Heart right ventricle (tissue), 16 donors: ENCODE results near the gene ABR. TPM values are rescaled to one million over a fixed set of nuclear protein-coding genes. Genes with fewer than 3 reads are reported as not detected.
A peak's percentile ranks its signal among the peaks of the same experiment; 100 is the strongest.

Experiments used
- ATAC-seq, 8 donors: fragments of 200-7000 bp; cut with Tn5 transposase; one replicate each; pipeline ENCODE4 v1.9.1; 2020; ENCODE audit warnings: mild to moderate bottlenecking in 8 of 8, moderate library complexity in 8 of 8, moderate number of reproducible peaks in 1 of 8
- DNase-seq, 2 donors: peaks; one replicate each; pipeline ENCODE4 v3.0.0-alpha.2; 2020
- H3K27ac ChIP-seq, 10 donors: fragments of 200-600 bp; sonication (generic) in 2 of 10; one replicate each; pipeline versions ENCODE4 v1.5.0 to v1.8.0; 2020 to 2022; ENCODE audit warnings: mild to moderate bottlenecking in 3 of 10
- H3K27me3 ChIP-seq, 7 donors: fragments of 200-600 bp; one replicate each; pipeline ENCODE4 v1.8.0; 2021 to 2022; ENCODE audit warnings: mild to moderate bottlenecking in 2 of 7
- H3K36me3 ChIP-seq, 9 donors: fragments of 200-600 bp; sonication (generic) in 1 of 9; one replicate each; pipeline versions ENCODE4 v1.5.0 to v1.8.0; 2020 to 2022; ENCODE audit warnings: mild to moderate bottlenecking in 2 of 9
- H3K4me1 ChIP-seq, 9 donors: fragments of 200-600 bp; sonication (generic) in 1 of 9; one replicate each; pipeline versions ENCODE4 v1.5.0 to v1.8.0; 2020 to 2022; ENCODE audit warnings: mild to moderate bottlenecking in 4 of 9
- H3K4me3 ChIP-seq, 10 donors: fragments of 200-600 bp; sonication (generic) in 2 of 10; one replicate each; pipeline versions ENCODE4 v1.5.0 to v1.8.0; 2020 to 2022; ENCODE audit warnings: mild to moderate bottlenecking in 7 of 10, moderate library complexity in 2 of 10
- H3K9me3 ChIP-seq, 11 donors: fragments of 200-600 bp in 10 of 11; sonication (generic) in 2 of 11; one replicate each; pipeline versions ENCODE4 v1.5.0 to v1.8.0; 2013 to 2022; ENCODE audit warnings: mild to moderate bottlenecking in 2 of 11, control low read depth in 1 of 11, moderate library complexity in 1 of 11
- CTCF ChIP-seq, 9 donors: fragments of 200-600 bp; sonication (generic) in 2 of 9; IDR thresholded peaks; one replicate each; pipeline versions ENCODE4 v1.5.0 to v1.8.0; 2021 to 2022; ENCODE audit warnings: antibody characterized with exemption in 9 of 9, mild to moderate bottlenecking in 5 of 9, moderate library complexity in 1 of 9
- WGBS, 2 donors: extraction: QIAGEN DNeasy Blood & Tissue Kit; methylation state at CpG; one replicate each; pipeline ENCODE4 v1.1.7; 2013; ENCODE audit warnings: inconsistent platforms in 1 of 2; 5-methylcytosine and 5-hydroxymethylcytosine counted together
- intact Hi-C, 10 donors: fragments of 100-400 bp; cut with DNase I; formaldehyde crosslinking; loops; one replicate each; pipeline versions ENCODE4 v1.11.1 to v1.14.2; 2022
- polyA plus RNA-seq, 2 donors: library from polyadenylated mRNA; stranded (reverse); fragments of 200-250 nt; gene quantifications; one replicate each; pipeline ENCODE4 v1.2.3, GENCODE V29; 2013
- total RNA-seq, 10 donors: library from RNA; stranded (reverse); fragmentation: NEBNext Ultra II Directional in 3 of 10; extraction: Animal tissue kit (Norgen Biotek cat#: 25700) in 3 of 10; gene quantifications; one replicate each; pipeline versions ENCODE4 v1.2.1 to v1.2.4, GENCODE V29; 2021 to 2023
- donor health status: Arrhythmogenic right ventricular cardiomyopathy.
- donor health status: ischemic (EF 13 %, LVEDD 7.1; RV severe dilation, severe dysfunction).
- donor health status: healthy with polysubstance abuse.
- donor health status: DM: no; HTN: yes; CAD: no.
- donor health status: DM: no; HTN: no; CAD: no.
- donor health status: ischemic (EF 25% LVEDD 6.9; RV normal size, moderate dysfunction).
- donor health status: ischemic (EF 25% LVEDD 5.7; RV mildly dilated, moderate dysfunction).
- donor health status: healthy.
- donor health status: DM: yes; HTN: yes; CAD: no.
- donor health status: Ischemic cardiomyopathy.
- donor health status: ischemic (EF 35%, LVEDD 5.7; RV mildly dilated, moderate dysfunction).
- donor health status: nonischemic (EF 11% LVEDD 7.7; RV severe dilation, severe dysfunction).
- donor health status: DM: yes; HTN: yes; CAD: no.
- donor health status: PGD.
- donor health status: ischemic (EF 29% LVEDD 5.4; RV normal size, mild dysfunction).
- donor health status: nonischemic (EF 23%, LVEDD 6.1; RV moderate dilation, normal function).

The ABR gene
- total and polyA plus RNA-seq, 12 donors = 49.1 to 173 (median 143) TPM

GRCh38 chr17:1029922-1030644, 149.7 kb downstream of the ABR start:
- Histone ChIP-seq H3K27ac (peak overlapping the region; percentile 58 to 85 (median 75)), H3K4me1 (peaks cover 37 to 86% (median 63%) of the 10 kb centered on the region in 9 donors), H3K4me3 (peak overlapping the region in 8 of 10 donors; percentile 24 to 59 (median 56)), H3K27me3 (no peaks in the 10 kb centered on the region), H3K9me3 (no peaks in the 10 kb centered on the region), H3K36me3 (peaks cover 0 to 53% (median 6%) of the 10 kb centered on the region in 9 donors)
- TF ChIP-seq CTCF (IDR thresholded peaks at IDR 0.05) = no peak
- WGBS, 2 donors = 60% methylated on average over 20 of the region's 20 CpGs
- DNase-seq (no peak), ATAC-seq (peak; percentile 10 to 39 (median 20))
- intact Hi-C loops = no loop called here

GRCh38 chr17:1029196-1029921, 150.4 kb downstream of the ABR start:
- WGBS, 2 donors = 64 to 68% methylated on average over 30 of the region's 30 CpGs
- Histone ChIP-seq H3K27ac (peak overlapping the region in 9 of 10 donors; percentile 59 to 85 (median 76)), H3K9me3 (no peaks in the 10 kb centered on the region), H3K36me3 (peaks cover 0 to 47% (median 6%) of the 10 kb centered on the region in 9 donors), H3K4me1 (peaks cover 37 to 81% (median 63%) of the 10 kb centered on the region in 9 donors), H3K4me3 (peak overlapping the region in 5 of 10 donors; percentile 54 to 59 (median 57)), H3K27me3 (no peaks in the 10 kb centered on the region)
- intact Hi-C loops = no loop called here
- peak in 6 of 8 donors; percentile 7 to 63 (median 48) for ATAC-seq
- TF ChIP-seq CTCF (IDR thresholded peaks at IDR 0.05) = no peak
- no peak for DNase-seq

- Histone ChIP-seq H3K4me1 (peaks cover 38 to 85% (median 70%) of the 10 kb centered on the region in 9 donors), H3K4me3 (no peak overlapping the region), H3K9me3 (no peaks in the 10 kb centered on the region), H3K27me3 (no peaks in the 10 kb centered on the region), H3K36me3 (peaks cover 0 to 38% (median 6%) of the 10 kb centered on the region in 9 donors), H3K27ac (peak overlapping the region in 5 of 10 donors; percentile 2 to 49 (median 28))
- intact Hi-C loops = no loop called here
- peak in 5 of 8 donors; percentile 22 to 30 (median 27) for ATAC-seq
- peak in 1 of 2 donors; percentile 62 for DNase-seq
- 65 to 66% methylated on average over 9 of the region's 9 CpGs for WGBS, 2 donors
- TF ChIP-seq CTCF (IDR thresholded peaks at IDR 0.05) = no peak
Measured at GRCh38 chr17:1027044-1027443, 152.7 kb downstream of the ABR start.

GRCh38 chr17:1026599-1026975, 153.2 kb downstream of the ABR start:
- Histone ChIP-seq H3K4me3 (no peak overlapping the region), H3K27me3 (no peaks in the 10 kb centered on the region), H3K36me3 (peaks cover 0 to 38% (median 6%) of the 10 kb centered on the region in 9 donors), H3K9me3 (no peaks in the 10 kb centered on the region), H3K4me1 (peaks cover 37 to 86% (median 72%) of the 10 kb centered on the region in 9 donors), H3K27ac (peak overlapping the region in 3 of 10 donors; percentile 10 to 49 (median 31))
- DNase-seq (no peak), ATAC-seq (no peak)
- no peak for TF ChIP-seq CTCF (IDR thresholded peaks at IDR 0.05)
- intact Hi-C loops = no loop called here
- WGBS, 2 donors = 84 to 85% methylated on average over 10 of the region's 10 CpGs
